Panc1 (cell line): ENCODE data around the gene DYNLRB1. TPM values are rescaled to one million over a fixed set of nuclear protein-coding genes. Genes with fewer than 3 reads are reported as not detected.

Experiments used
- ATAC-seq: fragments of 200-7000 bp; cut with Tn5 transposase; 2 replicates; pipeline ENCODE4 v1.9.1; 2020; ENCODE audit warnings: mild to moderate bottlenecking, moderate library complexity
- BruUV-seq: library from RNA; stranded (reverse); fragments of 400-500 nt; replicated peaks from 2 replicates; lab custom pipeline; 2021; lab: Mats Ljungman, UMichigan
- CTCF ChIA-PET: fragments of 300-600 bp; sonication (Branson Sonifier 250); formaldehyde crosslinking; loops from one replicate; lab custom pipeline; 2022; ENCODE audit warnings: antibody characterized with exemption; lab: Charles Lee
- POLR2A ChIA-PET: fragments of 300-600 bp; sonication (Branson Sonifier 250); formaldehyde crosslinking; loops from one replicate; lab custom pipeline; 2022; ENCODE audit warnings: antibody characterized with exemption; lab: Charles Lee
- DNase-seq: peaks from one replicate; pipeline ENCODE4 v3.0.0-alpha.2; 2010; ENCODE audit warnings: low read depth, low spot score
- H3K27ac ChIP-seq: 2 replicates; pipeline ENCODE4 v1.5.1; 2011; ENCODE audit warnings: mild to moderate bottlenecking, low read length, inconsistent platforms
- H3K27me3 ChIP-seq: fragments of 200-500 bp; sonication (Bioruptor generic); 2 replicates; pipeline ENCODE4 v1.6.0; 2014; ENCODE audit warnings: low read length, inconsistent platforms; ENCODE audit not compliant: control insufficient read depth, insufficient read depth
- H3K36me3 ChIP-seq: fragments of 200-500 bp; sonication (Bioruptor generic); 2 replicates; pipeline ENCODE4 v1.5.1; 2014; ENCODE audit warnings: inconsistent platforms, mild to moderate bottlenecking, low read length, moderate library complexity; ENCODE audit not compliant: control insufficient read depth, insufficient read depth
- H3K4me1 ChIP-seq: 2 replicates; pipeline ENCODE4 v1.5.1; 2011; ENCODE audit warnings: inconsistent platforms, mild to moderate bottlenecking, low read length, moderate library complexity; ENCODE audit not compliant: control insufficient read depth, insufficient read depth
- H3K4me3 ChIP-seq, 2 experiments: 2 replicates each; pipeline ENCODE4 v1.5.1; 2011 to 2012; ENCODE audit warnings: low read depth in 2 of 2, low read length in 2 of 2, mild to moderate bottlenecking in 2 of 2, inconsistent platforms in 1 of 2, moderate library complexity in 1 of 2
- H3K9me3 ChIP-seq: fragments of 200-500 bp; sonication (Bioruptor generic); 2 replicates; pipeline ENCODE4 v1.5.1; 2014; ENCODE audit warnings: low read depth, mild to moderate bottlenecking, inconsistent platforms, low read length, moderate library complexity; ENCODE audit not compliant: control insufficient read depth, insufficient read depth
- CTCF ChIP-seq: fragments of 450-650 bp; IDR thresholded peaks from 2 replicates; pipeline ENCODE4 v1.5.1; 2017; ENCODE audit warnings: mild to moderate bottlenecking
- POLR2AphosphoS5 ChIP-seq: IDR thresholded peaks from 2 replicates; pipeline ENCODE4 v1.6.1; 2012; ENCODE audit warnings: mild to moderate bottlenecking, low read depth, low read length, moderate library complexity
- SIN3A ChIP-seq: IDR thresholded peaks from 2 replicates; pipeline ENCODE4 v1.6.1; 2012; ENCODE audit warnings: low read depth, mild to moderate bottlenecking, low read length, moderate library complexity, borderline replicate concordance; ENCODE audit not compliant: insufficient read depth
- TCF7L2 ChIP-seq: IDR thresholded peaks from 2 replicates; pipeline ENCODE4 v1.6.1; 2011; ENCODE audit warnings: mild to moderate bottlenecking, low read depth, low read length, inconsistent platforms
- in situ Hi-C: cut with HindIII; loops from 2 replicates; pipeline ENCODE4 v1.10.0; 2016; ENCODE audit warnings: low sequenced_read_pairs, low pct_unique_long_range_greater_than_20kb
- intact Hi-C: fragments of 100-400 bp; cut with micrococcal nuclease; formaldehyde crosslinking; loops from one replicate; pipeline ENCODE4 v1.10.0; 2022; ENCODE audit not compliant: unreplicated experiment
- total RNA-seq: library from RNA; stranded (reverse); gene quantifications from one replicate; pipeline ENCODE4 v1.2.1, GENCODE V29; 2021; ENCODE audit not compliant: unreplicated experiment
- TF ChIP-seq, protein P1 (sequence below), 2 experiments: IDR thresholded peaks; 2 replicates each; pipeline ENCODE4 v1.6.1; 2011 to 2012; ENCODE audit warnings: low read depth in 2 of 2, control low read depth in 1 of 2, low read length in 1 of 2, mild to moderate bottlenecking in 1 of 2, moderate library complexity in 1 of 2; ENCODE audit not compliant: insufficient read depth in 1 of 2

Gene DYNLRB1
- total RNA-seq, 1 experiment from 2014 or later: 155 TPM

DNA sequence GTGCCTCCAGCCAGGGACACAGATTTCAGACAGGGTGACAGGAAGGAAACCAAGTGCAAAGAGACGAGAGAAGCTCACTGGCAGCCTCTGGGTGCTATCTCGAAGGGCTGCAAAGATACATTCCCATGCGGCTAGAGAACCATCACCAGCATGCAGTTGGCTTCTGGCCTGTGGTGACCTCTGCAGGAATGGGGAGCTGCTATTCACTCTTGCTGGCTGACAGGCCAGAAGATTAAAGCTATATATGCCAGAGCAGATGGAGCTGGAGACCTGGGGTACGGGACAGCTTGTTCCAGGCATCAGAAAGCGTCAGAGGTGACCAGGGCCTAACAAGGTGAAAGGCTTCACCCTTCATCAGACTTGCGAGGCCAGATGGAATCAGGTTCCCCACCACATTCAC is 62.3 kb downstream of the DYNLRB1 start:
- in situ Hi-C loops: no loop called here
- ATAC-seq (no peak), DNase-seq (no peak)
- Histone ChIP-seq H3K4me1 (no peaks in the 10 kb centered on the region), H3K9me3 (no peaks in the 10 kb centered on the region), H3K36me3 (no peaks in the 10 kb centered on the region; the same call in 1 of the 2 replicates), H3K4me3 (no peak overlapping the region), H3K27me3 (no peaks in the 10 kb centered on the region), H3K27ac (no peak overlapping the region)
- TF ChIP-seq, protein P1, sequence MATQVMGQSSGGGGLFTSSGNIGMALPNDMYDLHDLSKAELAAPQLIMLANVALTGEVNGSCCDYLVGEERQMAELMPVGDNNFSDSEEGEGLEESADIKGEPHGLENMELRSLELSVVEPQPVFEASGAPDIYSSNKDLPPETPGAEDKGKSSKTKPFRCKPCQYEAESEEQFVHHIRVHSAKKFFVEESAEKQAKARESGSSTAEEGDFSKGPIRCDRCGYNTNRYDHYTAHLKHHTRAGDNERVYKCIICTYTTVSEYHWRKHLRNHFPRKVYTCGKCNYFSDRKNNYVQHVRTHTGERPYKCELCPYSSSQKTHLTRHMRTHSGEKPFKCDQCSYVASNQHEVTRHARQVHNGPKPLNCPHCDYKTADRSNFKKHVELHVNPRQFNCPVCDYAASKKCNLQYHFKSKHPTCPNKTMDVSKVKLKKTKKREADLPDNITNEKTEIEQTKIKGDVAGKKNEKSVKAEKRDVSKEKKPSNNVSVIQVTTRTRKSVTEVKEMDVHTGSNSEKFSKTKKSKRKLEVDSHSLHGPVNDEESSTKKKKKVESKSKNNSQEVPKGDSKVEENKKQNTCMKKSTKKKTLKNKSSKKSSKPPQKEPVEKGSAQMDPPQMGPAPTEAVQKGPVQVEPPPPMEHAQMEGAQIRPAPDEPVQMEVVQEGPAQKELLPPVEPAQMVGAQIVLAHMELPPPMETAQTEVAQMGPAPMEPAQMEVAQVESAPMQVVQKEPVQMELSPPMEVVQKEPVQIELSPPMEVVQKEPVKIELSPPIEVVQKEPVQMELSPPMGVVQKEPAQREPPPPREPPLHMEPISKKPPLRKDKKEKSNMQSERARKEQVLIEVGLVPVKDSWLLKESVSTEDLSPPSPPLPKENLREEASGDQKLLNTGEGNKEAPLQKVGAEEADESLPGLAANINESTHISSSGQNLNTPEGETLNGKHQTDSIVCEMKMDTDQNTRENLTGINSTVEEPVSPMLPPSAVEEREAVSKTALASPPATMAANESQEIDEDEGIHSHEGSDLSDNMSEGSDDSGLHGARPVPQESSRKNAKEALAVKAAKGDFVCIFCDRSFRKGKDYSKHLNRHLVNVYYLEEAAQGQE (IDR thresholded peaks at IDR 0.05; ENCODE audit: insufficient read depth in 1 of 2, low read depth in 2 of 2, low read length in 1 of 2): no peak
- TF ChIP-seq TCF7L2: no peak
- no peak for TF ChIP-seq SIN3A
- TF ChIP-seq POLR2AphosphoS5: no peak
- no peak for TF ChIP-seq CTCF
- no TSS peak for BruUV-seq
- POLR2A ChIA-PET: no interaction called here
- intact Hi-C loops: no loop called here
- CTCF ChIA-PET: interaction anchor here (0.6 to 1.0 kb wide), 3 partner anchors 19 to 191 kb away, joined by 3 read pairs; no protein-coding TSS in a partner anchor

DNA sequence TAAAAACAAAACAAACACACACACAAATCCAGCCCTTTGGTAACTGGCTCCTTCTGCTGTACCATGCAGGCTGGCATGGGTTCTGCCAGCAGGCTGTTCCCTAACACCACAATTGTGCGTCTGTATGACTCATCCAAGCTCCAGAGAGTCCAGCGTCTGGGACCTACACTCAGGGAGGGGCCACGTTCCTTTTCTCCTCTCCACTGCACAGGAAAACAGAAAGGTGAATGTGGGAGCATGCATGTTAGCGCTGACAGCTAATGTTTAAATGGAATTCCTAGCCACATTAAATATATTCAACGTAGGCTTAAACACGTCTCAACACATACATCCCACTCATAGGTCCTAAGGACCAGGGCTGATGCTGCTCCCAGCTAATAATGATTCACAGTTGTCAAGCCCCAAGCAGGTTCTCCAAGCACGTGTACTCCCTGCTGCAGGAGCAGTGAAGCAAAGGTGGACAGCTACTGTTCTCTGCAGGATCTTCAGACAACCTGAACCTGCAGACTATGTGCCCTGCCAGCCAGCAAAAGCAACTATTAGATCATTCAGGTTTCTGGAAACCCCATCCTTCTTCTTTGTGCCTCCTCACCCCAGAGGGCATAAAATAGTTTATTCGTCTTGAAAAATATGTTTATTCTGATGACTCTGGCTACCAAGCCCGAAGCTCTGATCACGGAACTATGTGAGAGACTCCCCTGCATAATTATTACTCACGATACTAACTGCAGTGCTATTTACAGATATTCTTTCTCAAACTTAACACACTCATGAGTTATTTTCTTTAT is 63.2 kb downstream of the DYNLRB1 start:
- TF ChIP-seq SIN3A (no peak), CTCF (no peak; the same call in 1 of the 2 replicates), TCF7L2 (no peak), POLR2AphosphoS5 (no peak)
- TF ChIP-seq, protein P1 (IDR thresholded peaks at IDR 0.05; ENCODE audit: insufficient read depth in 1 of 2, low read depth in 2 of 2, low read length in 1 of 2): no peak
- no peaks in the 10 kb centered on the region for H3K27me3 ChIP-seq
- ATAC-seq (peak; percentile 90), DNase-seq (no peak)
- no peaks in the 10 kb centered on the region for H3K4me1 ChIP-seq
- in situ Hi-C loops (no loop called here), intact Hi-C loops (no loop called here)
- H3K4me3 ChIP-seq: no peak overlapping the region
- H3K36me3 ChIP-seq: no peaks in the 10 kb centered on the region; the same call in 1 of the 2 replicates
- CTCF ChIA-PET: interaction anchor here (0.7 to 1.4 kb wide), 3 partner anchors 20 to 190 kb away, joined by 3 to 4 read pairs (median 3); no protein-coding TSS in a partner anchor
- H3K9me3 ChIP-seq: no peaks in the 10 kb centered on the region
- no peak overlapping the region for H3K27ac ChIP-seq
- POLR2A ChIA-PET: no interaction called here
- BruUV-seq: no TSS peak
